Uterus (tissue), 4 donors: ENCODE results near the gene SCAPER. TPM values are rescaled to one million over a fixed set of nuclear protein-coding genes. Genes with fewer than 3 reads are reported as not detected.

Source experiments
- DNase-seq, 2 donors: peaks; one replicate each; pipeline ENCODE4 v3.0.0-alpha.2; 2019 to 2020
- H3K27ac ChIP-seq, 2 donors: fragments of 200-600 bp; sonication (generic); 1 replicate in 1 of 2; 2 replicates in 1 of 2; pipeline ENCODE4 v1.5.1; 2016 to 2018
- H3K27me3 ChIP-seq, 2 donors: fragments of 200-600 bp; sonication (generic); one replicate each; pipeline ENCODE4 v1.5.1; 2018 to 2019; ENCODE audit warnings: control low read depth in 1 of 2
- H3K36me3 ChIP-seq, 2 donors: fragments of 200-600 bp; sonication (generic); one replicate each; pipeline ENCODE4 v1.5.1; 2019; ENCODE audit warnings: control low read depth in 1 of 2
- H3K4me1 ChIP-seq, 2 donors: fragments of 200-600 bp; sonication (generic); one replicate each; pipeline ENCODE4 v1.5.1; 2018 to 2019; ENCODE audit warnings: control low read depth in 1 of 2
- H3K4me3 ChIP-seq, 2 donors: fragments of 200-600 bp; sonication (generic); 1 replicate in 1 of 2; 2 replicates in 1 of 2; pipeline ENCODE4 v1.5.1; 2018 to 2019; ENCODE audit warnings: mild to moderate bottlenecking in 1 of 2
- H3K9me3 ChIP-seq, 2 donors: fragments of 200-600 bp; sonication (generic); one replicate each; pipeline ENCODE4 v1.5.1; 2019; ENCODE audit warnings: control low read depth in 1 of 2
- CTCF ChIP-seq, 4 experiments: fragments of 200-600 bp in 2 of 4; fragments of 450-650 bp in 2 of 4; sonication (generic) in 2 of 4; IDR thresholded peaks; one replicate each; pipeline ENCODE4 v1.5.1; 2016 to 2019; ENCODE audit warnings: antibody characterized with exemption in 4 of 4, mild to moderate bottlenecking in 2 of 4, moderate library complexity in 1 of 4
- POLR2A ChIP-seq, 2 donors: fragments of 450-650 bp; IDR thresholded peaks; one replicate each; pipeline ENCODE4 v1.6.1; 2016; ENCODE audit warnings: antibody characterized with exemption in 2 of 2, mild to moderate bottlenecking in 1 of 2, moderate library complexity in 1 of 2
- intact Hi-C: fragments of 100-400 bp; cut with DNase I; formaldehyde crosslinking; loops from one replicate; pipeline ENCODE4 v1.15.1; 2023; ENCODE audit warnings: low total_unique reads
- total RNA-seq, 4 donors: library from RNA; depleted of rRNA in 3 of 4; stranded (reverse); fragments of >200 nt in 3 of 4; gene quantifications; one replicate each; pipeline versions ENCODE4 v1.1.0 to v1.2.4, GENCODE V29; 2014 to 2023
- donor health status: DM: yes; HTN: yes; CAD: no.

SCAPER gene
- total RNA-seq, 4 donors from 2014 or later: 10.6 to 74.2 (median 32.9) TPM

GRCh38 chr15:76566276-76566675 lies 338.9 kb downstream of the SCAPER start:
- Histone ChIP-seq H3K27ac (no peak overlapping the region), H3K36me3 (no peaks in the 10 kb centered on the region), H3K4me3 (no peak overlapping the region), H3K27me3 (no peaks in the 10 kb centered on the region), H3K4me1 (no peaks in the 10 kb centered on the region), H3K9me3 (peaks cover 0 to 6% of the 10 kb centered on the region in 2 donors)
- TF ChIP-seq CTCF (IDR thresholded peaks at IDR 0.05) (no peak), POLR2A (IDR thresholded peaks at IDR 0.05) (no peak)
- intact Hi-C loops: no loop called here
- no peak for DNase-seq

GRCh38 chr15:76565366-76565765 lies 339.8 kb downstream of the SCAPER start:
- TF ChIP-seq CTCF (IDR thresholded peaks at IDR 0.05) (no peak), POLR2A (IDR thresholded peaks at IDR 0.05) (no peak)
- intact Hi-C loops: no loop called here
- no peaks in the 10 kb centered on the region for H3K27me3 ChIP-seq

GRCh38 chr15:76555247-76555646 lies 349.9 kb downstream of the SCAPER start:
- peaks cover 0 to 3% of the 10 kb centered on the region in 2 donors for H3K9me3 ChIP-seq

More at GRCh38 chr15:76565366-76565765, 339.8 kb downstream of the SCAPER start:
- H3K36me3 ChIP-seq: no peaks in the 10 kb centered on the region
- no peak overlapping the region for H3K27ac ChIP-seq
- DNase-seq: no peak
- H3K4me1 ChIP-seq: no peaks in the 10 kb centered on the region
- peaks cover 0 to 6% of the 10 kb centered on the region in 2 donors for H3K9me3 ChIP-seq
- no peak overlapping the region for H3K4me3 ChIP-seq

GRCh38 chr15:76553564-76553963 lies 351.6 kb downstream of the SCAPER start:
- intact Hi-C loops: no loop called here
- TF ChIP-seq CTCF (IDR thresholded peaks at IDR 0.05) (no peak), POLR2A (IDR thresholded peaks at IDR 0.05) (no peak)
- Histone ChIP-seq H3K27me3 (no peaks in the 10 kb centered on the region), H3K9me3 (peaks cover 0 to 6% of the 10 kb centered on the region in 2 donors), H3K4me1 (no peaks in the 10 kb centered on the region), H3K36me3 (no peaks in the 10 kb centered on the region), H3K4me3 (no peak overlapping the region), H3K27ac (no peak overlapping the region)
- DNase-seq: no peak

More at GRCh38 chr15:76555247-76555646, 349.9 kb downstream of the SCAPER start:
- H3K27ac ChIP-seq: no peak overlapping the region
- no peaks in the 10 kb centered on the region for H3K27me3 ChIP-seq
- intact Hi-C loops: no loop called here
- TF ChIP-seq POLR2A (IDR thresholded peaks at IDR 0.05): no peak
- TF ChIP-seq CTCF (IDR thresholded peaks at IDR 0.05): no peak
- DNase-seq: no peak
- no peak overlapping the region for H3K4me3 ChIP-seq
- no peaks in the 10 kb centered on the region for H3K4me1 ChIP-seq
- H3K36me3 ChIP-seq: no peaks in the 10 kb centered on the region

GRCh38 chr15:76553102-76553501 lies 352.0 kb downstream of the SCAPER start:
- Histone ChIP-seq H3K9me3 (peaks cover 0 to 6% of the 10 kb centered on the region in 2 donors), H3K4me3 (no peak overlapping the region), H3K27ac (no peak overlapping the region), H3K4me1 (no peaks in the 10 kb centered on the region), H3K27me3 (no peaks in the 10 kb centered on the region), H3K36me3 (no peaks in the 10 kb centered on the region)
- intact Hi-C loops: no loop called here
- TF ChIP-seq CTCF (IDR thresholded peaks at IDR 0.05): no peak
- no peak for TF ChIP-seq POLR2A (IDR thresholded peaks at IDR 0.05)
- no peak for DNase-seq
